Measurements from ENCODE around the gene CFAP74.

CFAP74 gene

GRCh38 chr1:1959840-1960479, 43.6 kb downstream of the CFAP74 start:
- Histone ChIP-seq H3K4me3 (ENCODE audit: low read depth, low read length) (peak overlapping the region; percentile 34), H3K27me3 (peaks cover 43% of the 10 kb centered on the region), H3K9me3 (no peaks in the 10 kb centered on the region), H3K4me1 (no peaks in the 10 kb centered on the region), H3K36me3 (no peaks in the 10 kb centered on the region)
- DNase-seq = peak; percentile 93
- TF ChIP-seq CTCF (IDR thresholded peaks at IDR 0.05; ENCODE audit: low read depth, low read length) = peak; percentile 91

GRCh38 chr1:1959459-1959839, 44.1 kb downstream of the CFAP74 start:
- Histone ChIP-seq H3K27me3 (peaks cover 38% of the 10 kb centered on the region), H3K9me3 (no peaks in the 10 kb centered on the region), H3K4me1 (no peaks in the 10 kb centered on the region), H3K36me3 (no peaks in the 10 kb centered on the region), H3K4me3 (ENCODE audit: low read depth, low read length) (no peak overlapping the region; the same call in 1 of the 2 replicates)
- TF ChIP-seq CTCF (IDR thresholded peaks at IDR 0.05; ENCODE audit: low read depth, low read length) = no peak
- DNase-seq = no peak

GRCh38 chr1:1958071-1958541, 45.5 kb downstream of the CFAP74 start:
- peaks cover 27% of the 10 kb centered on the region for H3K27me3 ChIP-seq
- no peaks in the 10 kb centered on the region for H3K36me3 ChIP-seq
- no peaks in the 10 kb centered on the region for H3K9me3 ChIP-seq
- no peak for DNase-seq
- H3K4me1 ChIP-seq = no peaks in the 10 kb centered on the region
- TF ChIP-seq CTCF (IDR thresholded peaks at IDR 0.05; ENCODE audit: low read depth, low read length) = no peak
- H3K4me3 ChIP-seq (ENCODE audit: low read depth, low read length) = no peak overlapping the region

GRCh38 chr1:1957533-1957961, 46.0 kb downstream of the CFAP74 start:
- Histone ChIP-seq H3K36me3 (no peaks in the 10 kb centered on the region), H3K27me3 (peaks cover 23% of the 10 kb centered on the region), H3K4me3 (ENCODE audit: low read depth, low read length) (no peak overlapping the region), H3K4me1 (no peaks in the 10 kb centered on the region), H3K9me3 (no peaks in the 10 kb centered on the region)
- DNase-seq = no peak
- no peak for TF ChIP-seq CTCF (IDR thresholded peaks at IDR 0.05; ENCODE audit: low read depth, low read length)

- no peak for TF ChIP-seq CTCF (IDR thresholded peaks at IDR 0.05; ENCODE audit: low read depth, low read length)
- no peak for DNase-seq
Observed at GRCh38 chr1:1956586-1957532, 46.7 kb downstream of the CFAP74 start.

More at GRCh38 chr1:1956586-1957532, 46.7 kb downstream of the CFAP74 start:
- no peaks in the 10 kb centered on the region for H3K9me3 ChIP-seq
- H3K4me3 ChIP-seq (ENCODE audit: low read depth, low read length) = no peak overlapping the region
- H3K27me3 ChIP-seq = peaks cover 19% of the 10 kb centered on the region
- H3K36me3 ChIP-seq = no peaks in the 10 kb centered on the region
- H3K4me1 ChIP-seq = no peaks in the 10 kb centered on the region
